NB4 (cell line): ENCODE data around the gene ZNF524.
A peak's percentile ranks its signal among the peaks of the same experiment; 100 is the strongest.

Experiments
- DNase-seq: peaks from one replicate; pipeline ENCODE4 v3.0.0; 2010; ENCODE audit warnings: low read depth
- H3K4me3 ChIP-seq: one replicate; pipeline ENCODE4 v1.5.1; 2011; ENCODE audit warnings: mild to moderate bottlenecking, low read depth, low read length, moderate library complexity
- MAX ChIP-seq: IDR thresholded peaks from 2 replicates; pipeline ENCODE4 v1.6.1; 2011; ENCODE audit warnings: low read depth, low read length
- MYC ChIP-seq: IDR thresholded peaks from 2 replicates; pipeline ENCODE4 v1.6.1; 2011; ENCODE audit warnings: low read depth, low read length
- POLR2A ChIP-seq: IDR thresholded peaks from 2 replicates; pipeline ENCODE4 v1.6.1; 2011; ENCODE audit warnings: mild to moderate bottlenecking; ENCODE audit not compliant: insufficient read length; ENCODE audit errors: extremely low read depth
- TF ChIP-seq, protein P1 (sequence below): IDR thresholded peaks from one replicate; pipeline ENCODE4 v1.5.1; 2012; ENCODE audit warnings: low read depth, low read length

The ZNF524 gene, protein sequence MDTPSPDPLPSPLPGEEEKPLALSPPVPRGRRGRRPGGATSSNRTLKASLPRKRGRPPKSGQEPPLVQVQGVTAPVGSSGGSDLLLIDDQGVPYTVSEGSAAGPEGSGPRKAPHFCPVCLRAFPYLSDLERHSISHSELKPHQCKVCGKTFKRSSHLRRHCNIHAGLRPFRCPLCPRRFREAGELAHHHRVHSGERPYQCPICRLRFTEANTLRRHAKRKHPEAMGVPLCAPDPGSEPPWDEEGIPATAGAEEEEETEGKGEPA

DNA sequence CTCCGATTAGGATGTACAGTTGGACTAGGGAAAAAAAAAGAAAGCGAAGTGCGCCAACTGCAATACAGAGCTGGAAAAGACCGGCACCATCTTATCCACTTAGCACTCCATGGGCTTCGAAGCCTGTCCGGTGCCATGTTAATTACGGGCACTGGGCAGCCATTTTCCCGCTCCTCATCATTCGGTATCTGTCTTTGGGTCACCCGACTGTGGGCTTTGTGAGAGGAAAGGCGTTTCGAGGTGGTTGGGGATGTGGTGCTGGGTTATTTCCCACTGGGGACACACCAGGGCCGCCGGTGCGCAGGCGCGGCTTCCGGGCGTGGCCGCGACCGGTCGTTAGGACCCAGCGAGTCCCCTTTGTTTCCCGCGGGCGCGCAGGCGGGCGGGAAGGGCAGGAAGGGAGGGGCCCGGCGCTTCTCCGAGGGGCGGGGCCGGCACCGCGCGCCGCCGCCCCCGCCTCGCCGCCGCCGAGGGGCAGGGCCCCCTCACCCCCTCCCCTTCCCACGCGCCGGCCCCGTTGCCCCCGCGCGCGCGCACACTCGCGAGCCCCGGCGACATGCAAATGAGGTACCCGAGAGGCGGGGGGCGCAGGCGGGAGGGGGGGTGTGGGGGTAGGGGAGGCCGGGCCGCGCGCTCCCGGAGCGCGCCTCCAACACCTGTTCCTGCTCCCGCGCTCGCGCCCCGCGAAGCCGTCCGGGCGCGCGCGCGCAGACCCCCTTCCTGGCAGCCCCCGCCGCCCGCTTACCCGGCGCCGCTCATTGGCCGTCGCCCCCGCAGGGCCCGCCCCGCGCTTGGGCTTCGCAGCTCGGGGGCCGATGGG lies at the start of gene ZNF524:
Gene ZNF524, plus strand, starts transcription at position 447 of the 820 bp plus-strand sequence. CDS start 1,825 bp downstream, outside the sequence.
- no peak for TF ChIP-seq POLR2A
- TF ChIP-seq MYC, result no peak
- TF ChIP-seq MAX, result no peak
- TF ChIP-seq, protein P1, sequence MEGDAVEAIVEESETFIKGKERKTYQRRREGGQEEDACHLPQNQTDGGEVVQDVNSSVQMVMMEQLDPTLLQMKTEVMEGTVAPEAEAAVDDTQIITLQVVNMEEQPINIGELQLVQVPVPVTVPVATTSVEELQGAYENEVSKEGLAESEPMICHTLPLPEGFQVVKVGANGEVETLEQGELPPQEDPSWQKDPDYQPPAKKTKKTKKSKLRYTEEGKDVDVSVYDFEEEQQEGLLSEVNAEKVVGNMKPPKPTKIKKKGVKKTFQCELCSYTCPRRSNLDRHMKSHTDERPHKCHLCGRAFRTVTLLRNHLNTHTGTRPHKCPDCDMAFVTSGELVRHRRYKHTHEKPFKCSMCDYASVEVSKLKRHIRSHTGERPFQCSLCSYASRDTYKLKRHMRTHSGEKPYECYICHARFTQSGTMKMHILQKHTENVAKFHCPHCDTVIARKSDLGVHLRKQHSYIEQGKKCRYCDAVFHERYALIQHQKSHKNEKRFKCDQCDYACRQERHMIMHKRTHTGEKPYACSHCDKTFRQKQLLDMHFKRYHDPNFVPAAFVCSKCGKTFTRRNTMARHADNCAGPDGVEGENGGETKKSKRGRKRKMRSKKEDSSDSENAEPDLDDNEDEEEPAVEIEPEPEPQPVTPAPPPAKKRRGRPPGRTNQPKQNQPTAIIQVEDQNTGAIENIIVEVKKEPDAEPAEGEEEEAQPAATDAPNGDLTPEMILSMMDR, result no peak
- DNase-seq, result peak; percentile 83
- H3K4me3 ChIP-seq, result peak within 1 kb of the TSS; percentile 67

DNA sequence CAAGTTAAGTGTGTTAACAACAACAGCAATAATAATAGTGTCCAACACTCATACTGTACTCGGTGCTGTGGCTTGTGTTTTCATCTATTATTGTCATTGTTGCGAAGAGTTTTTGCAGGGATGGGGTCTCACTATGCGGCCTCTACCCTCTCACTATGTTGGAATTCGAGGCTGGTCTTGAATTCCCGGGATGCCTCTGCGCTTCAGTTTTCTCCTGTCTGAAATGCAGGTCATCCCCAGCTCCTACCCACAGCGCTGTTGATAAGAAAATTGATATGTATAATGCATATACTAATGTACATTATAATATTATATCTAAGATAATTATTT lies 49.8 kb upstream of the ZNF524 start:
- DNase-seq, result no peak
- H3K4me3 ChIP-seq, result no peak overlapping the region

DNA sequence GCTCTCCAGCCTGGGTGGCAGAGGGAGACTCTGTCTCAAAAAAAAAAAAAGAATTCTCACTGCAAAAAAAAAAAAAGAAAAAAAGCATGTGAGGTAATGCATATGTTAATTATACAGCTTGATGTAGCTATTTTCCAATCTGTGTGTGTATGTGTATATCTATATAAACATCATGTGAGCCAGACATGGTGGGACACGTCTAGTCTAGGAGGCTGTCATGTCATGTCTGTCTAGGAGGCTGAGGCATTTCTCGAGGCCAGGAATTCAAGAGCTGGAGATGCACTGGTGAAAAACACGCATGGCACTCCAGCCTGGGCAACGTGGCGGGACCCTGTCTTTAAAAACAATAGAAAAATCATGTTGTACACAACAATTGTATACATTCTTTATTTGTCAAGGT lies 47.9 kb upstream of the ZNF524 start:
- H3K4me3 ChIP-seq, result no peak overlapping the region
- TF ChIP-seq MYC (no peak), POLR2A (no peak), MAX (no peak)
- TF ChIP-seq, protein P1, result no peak
- DNase-seq, result no peak

More for the DNA sequence above, 49.8 kb upstream of the ZNF524 start:
- TF ChIP-seq MAX, result no peak
- TF ChIP-seq MYC, result no peak
- TF ChIP-seq, protein P1, result no peak
- no peak for TF ChIP-seq POLR2A

GRCh38 chr19:55552620-55553019 lies 47.5 kb upstream of the ZNF524 start:
- no peak overlapping the region for H3K4me3 ChIP-seq
- no peak for DNase-seq

More at GRCh38 chr19:55552620-55553019, 47.5 kb upstream of the ZNF524 start:
- TF ChIP-seq POLR2A (no peak), MAX (no peak), MYC (no peak)
- TF ChIP-seq, protein P1, result no peak
